Measurements from ENCODE around the gene CDC123. TPM values are rescaled to one million over a fixed set of nuclear protein-coding genes. Genes with fewer than 3 reads are reported as not detected.
"Not testable (repeated sequence)": the region's sequence is repeated elsewhere in the genome, so short reads cannot be mapped to it uniquely, and the experiment has no call there.

The CDC123 gene
- 72.2 TPM for total RNA-seq

GRCh38 chr10:12195603-12196506, at the start of gene CDC123, which contains the start of gene NUDT5:
Gene CDC123 (plus strand): TSS chr10:12196188. CDS start chr10:12196246, 58 bp downstream.
Gene NUDT5 (minus strand): TSS chr10:12195891. CDS start chr10:12186291, 9,600 bp downstream.
- DNase-seq (ENCODE audit: low read depth in 2 of 3, low spot score in 2 of 3), result peak; percentile 81 to 94 (median 90)

GRCh38 chr10:12150163-12150562, 45.8 kb upstream of the CDC123 start:
- no peak for DNase-seq (ENCODE audit: low read depth in 2 of 3, low spot score in 2 of 3)

- DNase-seq (ENCODE audit: low read depth in 2 of 3, low spot score in 2 of 3), result no peak
Observed at GRCh38 chr10:12154516-12154915, 41.5 kb upstream of the CDC123 start.

- DNase-seq (ENCODE audit: low read depth in 2 of 3, low spot score in 2 of 3), result no peak
Observed at GRCh38 chr10:12156367-12157123, 39.4 kb upstream of the CDC123 start.

- DNase-seq (ENCODE audit: low read depth in 2 of 3, low spot score in 2 of 3), result no peak
Observed at GRCh38 chr10:12158111-12158510, 37.9 kb upstream of the CDC123 start.

- DNase-seq (ENCODE audit: low read depth in 2 of 3, low spot score in 2 of 3), result no peak
Observed at GRCh38 chr10:12160664-12161063, 35.3 kb upstream of the CDC123 start.

- no peak for DNase-seq (ENCODE audit: low read depth in 2 of 3, low spot score in 2 of 3)
Observed at GRCh38 chr10:12162927-12163326, 33.1 kb upstream of the CDC123 start.

DNA sequence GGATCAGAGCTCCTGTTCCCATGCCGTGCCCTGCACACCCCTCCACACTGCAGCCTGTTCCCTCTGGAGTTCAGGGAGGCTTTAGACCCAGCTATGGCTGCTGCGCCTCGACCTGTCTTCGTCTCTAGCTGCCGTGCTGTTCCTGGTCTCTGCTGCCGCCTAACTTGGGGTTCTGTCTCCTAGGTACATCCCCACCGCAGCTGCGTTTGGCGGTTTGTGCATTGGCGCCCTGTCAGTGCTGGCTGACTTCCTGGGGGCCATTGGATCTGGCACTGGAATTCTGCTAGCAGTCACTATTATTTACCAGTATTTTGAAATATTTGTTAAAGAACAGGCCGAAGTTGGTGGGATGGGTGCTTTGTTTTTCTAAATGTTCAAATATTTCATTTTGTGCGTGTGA, 31.9 kb upstream of the CDC123 start:
- DNase-seq (ENCODE audit: low read depth in 2 of 3, low spot score in 2 of 3), result no peak

- DNase-seq (ENCODE audit: low read depth in 2 of 3, low spot score in 2 of 3), result no peak
Observed at GRCh38 chr10:12165036-12165435, 31.0 kb upstream of the CDC123 start.

DNA sequence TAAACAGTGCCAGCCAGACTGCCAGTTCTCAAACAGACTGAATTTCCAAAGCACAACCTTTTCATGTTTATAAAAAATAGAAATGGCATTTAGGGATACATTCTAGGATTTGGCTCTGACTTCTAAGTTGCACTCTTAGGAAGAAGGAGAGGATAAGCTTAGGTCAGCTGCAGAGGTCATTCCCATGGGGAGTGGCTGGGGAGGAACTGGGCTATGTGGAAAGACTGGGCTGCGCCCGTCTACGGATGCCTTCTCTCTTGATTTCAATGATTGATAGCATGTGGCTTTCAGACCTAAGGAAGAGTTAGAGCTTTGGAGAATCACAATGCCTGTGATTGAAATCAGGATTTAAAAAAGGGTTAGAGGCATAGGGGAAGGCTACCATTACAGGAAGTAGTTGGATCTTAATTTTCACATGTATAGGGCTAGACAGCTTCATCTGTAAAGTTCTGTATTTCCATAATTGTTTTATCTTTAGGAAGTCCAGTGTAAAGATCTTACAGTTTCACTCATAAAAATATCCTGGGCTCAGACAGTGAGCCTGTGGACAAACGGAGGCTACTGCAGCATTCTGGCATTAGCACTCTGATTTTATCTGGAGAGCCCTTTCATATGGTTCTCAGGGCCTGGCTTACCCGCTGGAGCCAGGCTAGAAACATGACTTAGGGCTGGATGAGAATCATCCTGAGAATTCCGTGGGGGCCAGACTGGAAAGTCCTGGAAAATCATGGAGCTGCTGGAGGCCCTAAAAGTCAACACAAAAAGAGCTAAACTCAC, 29.8 kb upstream of the CDC123 start:
- no peak for DNase-seq (ENCODE audit: low read depth in 2 of 3, low spot score in 2 of 3)

GRCh38 chr10:12171512-12171911, 24.5 kb upstream of the CDC123 start:
- DNase-seq (ENCODE audit: low read depth in 2 of 3, low spot score in 2 of 3), result not testable (repeated sequence)

GRCh38 chr10:12177642-12178041, 18.3 kb upstream of the CDC123 start:
- DNase-seq (ENCODE audit: low read depth in 2 of 3, low spot score in 2 of 3), result no peak

DNA sequence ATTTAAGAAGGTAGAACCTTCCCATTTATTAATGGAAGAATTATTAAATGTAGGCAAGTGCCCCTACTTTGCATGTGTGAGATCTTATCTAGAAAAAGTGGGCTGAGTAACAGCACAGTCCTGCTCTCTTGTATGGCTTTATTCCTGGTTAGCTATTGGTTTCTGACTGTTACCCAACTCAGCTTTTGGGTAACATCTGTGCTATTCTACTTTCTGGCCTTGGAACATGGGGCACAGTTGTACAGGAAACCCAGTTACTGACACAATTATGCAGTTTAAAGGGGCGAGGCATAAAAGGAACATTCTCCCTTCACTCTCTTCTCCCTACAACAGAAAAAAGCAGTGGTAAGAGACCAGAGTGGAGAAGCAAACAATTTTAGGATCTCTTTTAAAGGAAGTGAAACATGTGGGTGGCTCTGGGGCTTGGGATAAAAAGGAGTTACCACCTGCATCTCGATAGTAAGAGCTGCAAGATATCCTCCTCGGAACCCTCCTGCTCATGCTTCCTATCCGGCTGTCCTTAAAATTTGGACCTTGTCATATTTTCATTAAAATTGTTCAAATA, 16.3 kb upstream of the CDC123 start:
- no peak for DNase-seq (ENCODE audit: low read depth in 2 of 3, low spot score in 2 of 3)

DNA sequence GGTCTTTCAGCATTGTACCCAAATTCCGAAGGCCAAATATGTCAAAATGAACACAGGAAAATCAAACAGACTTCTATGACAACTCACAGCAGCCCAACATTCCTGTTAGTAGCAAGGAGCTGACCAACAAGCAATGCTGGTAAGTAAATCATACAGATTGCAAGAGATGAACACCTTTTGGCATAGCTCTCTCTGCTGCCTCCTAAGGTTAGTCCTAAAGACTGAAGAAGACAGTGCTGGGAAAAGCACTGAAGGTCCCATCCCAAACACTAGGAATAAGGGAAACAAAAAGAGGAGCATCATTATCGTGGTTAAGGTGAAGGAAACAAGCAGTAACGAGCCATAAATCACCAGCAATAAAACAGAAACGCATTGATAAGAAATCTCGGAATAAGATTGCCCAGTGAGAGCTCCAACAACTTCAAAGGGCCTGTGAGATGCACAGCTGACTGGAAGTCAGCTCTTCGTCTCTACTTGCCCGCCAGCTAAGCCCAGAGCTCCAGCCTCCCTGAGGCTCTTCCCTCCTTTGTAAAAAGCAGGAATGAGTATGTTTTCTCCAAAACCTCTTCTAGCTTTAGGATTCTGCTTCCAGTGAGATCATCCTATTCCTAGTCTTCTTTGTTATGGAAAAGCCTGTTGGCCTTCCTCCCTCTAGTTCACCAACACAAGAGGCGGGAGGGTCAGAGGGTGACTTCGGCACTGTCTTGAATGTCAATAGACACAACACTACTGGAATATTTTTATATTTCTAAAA, 15.6 kb upstream of the CDC123 start:
- no peak for DNase-seq (ENCODE audit: low read depth in 2 of 3, low spot score in 2 of 3)

GRCh38 chr10:12181065-12181775, 14.8 kb upstream of the CDC123 start:
- peak in 2 of 3 donors; percentile 80 to 91 for DNase-seq (ENCODE audit: low read depth in 2 of 3, low spot score in 2 of 3)

DNA sequence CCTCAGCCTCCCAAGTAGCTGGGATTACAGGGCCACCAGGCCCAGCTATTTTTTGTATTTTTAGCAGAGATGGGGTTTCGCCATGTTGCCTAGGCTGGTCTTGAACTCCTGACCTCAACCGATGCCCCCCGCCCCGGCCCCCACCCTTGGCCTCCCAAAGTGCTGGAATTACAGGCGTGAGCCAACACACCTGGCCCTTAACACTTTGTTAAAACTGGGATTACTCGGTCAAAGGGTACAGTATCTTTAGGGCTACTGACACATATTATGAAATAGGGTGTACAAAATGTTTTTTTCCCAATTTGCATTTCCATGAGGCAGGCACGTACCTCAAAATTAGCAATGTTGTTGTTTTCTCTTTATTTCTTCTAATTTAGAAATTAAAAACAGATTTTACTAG, 11.8 kb upstream of the CDC123 start:
- no peak for DNase-seq (ENCODE audit: low read depth in 2 of 3, low spot score in 2 of 3)

DNA sequence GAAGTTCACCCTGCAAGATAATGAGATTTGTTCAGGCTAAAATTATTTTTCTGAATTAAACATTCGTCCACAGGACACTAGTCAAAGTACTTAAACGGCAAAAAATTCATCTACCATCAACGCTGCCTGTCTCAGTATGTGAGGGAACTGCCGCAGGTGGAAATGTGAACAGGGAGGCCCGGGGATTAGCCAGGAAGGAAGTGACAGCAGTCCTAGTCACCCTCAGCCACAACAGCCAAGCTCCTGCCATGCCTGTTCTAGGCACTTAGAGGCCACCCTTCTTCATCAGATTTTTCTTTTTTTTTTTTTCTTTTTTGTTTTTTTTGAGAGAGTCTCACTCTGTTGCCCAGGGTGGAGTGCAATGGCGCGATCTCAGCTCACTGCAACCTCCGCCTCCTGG, 9.7 kb upstream of the CDC123 start:
- peak in 2 of 3 donors; percentile 26 to 40 for DNase-seq (ENCODE audit: low read depth in 2 of 3, low spot score in 2 of 3)

- no peak for DNase-seq (ENCODE audit: low read depth in 2 of 3, low spot score in 2 of 3)
Observed at GRCh38 chr10:12187321-12187905, 8.6 kb upstream of the CDC123 start.

DNA sequence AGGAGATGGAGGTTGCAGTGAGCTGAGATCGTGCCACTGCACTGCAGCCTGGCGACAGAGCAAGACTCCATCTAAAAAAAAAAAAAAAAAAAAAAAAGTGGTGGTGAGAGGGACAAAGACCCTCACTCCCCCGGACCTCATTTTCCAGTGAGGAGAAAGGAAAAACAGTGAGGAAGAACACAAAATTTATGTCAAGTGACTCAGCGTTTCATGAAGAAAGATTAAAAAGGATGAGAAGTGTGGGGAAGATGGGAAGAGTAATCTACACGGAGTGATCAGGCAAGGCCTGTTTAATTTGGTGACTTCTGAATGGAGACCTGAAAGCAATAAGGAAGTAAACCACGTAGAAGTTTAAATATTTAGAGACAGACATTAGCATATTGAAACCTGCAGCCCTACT, 7.3 kb upstream of the CDC123 start:
- no peak for DNase-seq (ENCODE audit: low read depth in 2 of 3, low spot score in 2 of 3)

Measured in hematopoietic multipotent progenitor cell (in vitro differentiated cells).